K562 (cell line): ENCODE data around the gene MFSD6. TPM values are rescaled to one million over a fixed set of nuclear protein-coding genes. Genes with fewer than 3 reads are reported as not detected.

Experiments
- ARNT ChIP-seq, 2 experiments: fragments of 450-650 bp; IDR thresholded peaks; 2 replicates each; pipeline ENCODE4 v1.6.1; 2016; ENCODE audit warnings: mild to moderate bottlenecking in 1 of 2
- BCLAF1 ChIP-seq, 2 experiments: fragments of 450-650 bp in 1 of 2; IDR thresholded peaks; 2 replicates each; pipeline ENCODE4 v1.6.1; 2011 to 2017; ENCODE audit warnings: low read depth in 2 of 2, antibody characterized with exemption in 1 of 2, borderline replicate concordance in 1 of 2, low read length in 1 of 2, mild to moderate bottlenecking in 1 of 2, mixed read lengths in 1 of 2; ENCODE audit not compliant: control insufficient read depth in 1 of 2
- CBX5 ChIP-seq: IDR thresholded peaks from 2 replicates; pipeline ENCODE4 v1.6.1; 2014; ENCODE audit warnings: low read depth, borderline replicate concordance
- E2F5 ChIP-seq: sonication (generic); formaldehyde crosslinking; IDR thresholded peaks from 2 replicates; pipeline ENCODE4 v1.8.0; 2022; ENCODE audit warnings: mild to moderate bottlenecking, missing genetic modification reagents
- E2F8 ChIP-seq: fragments of 450-650 bp; IDR thresholded peaks from 2 replicates; pipeline ENCODE4 v1.7.1; 2018; ENCODE audit warnings: mild to moderate bottlenecking, low read depth; ENCODE audit not compliant: partially characterized antibody
- HMGXB4 ChIP-seq: sonication (generic); formaldehyde crosslinking; IDR thresholded peaks from 2 replicates; pipeline ENCODE4 v1.8.1; 2023; ENCODE audit warnings: mild to moderate bottlenecking, missing genetic modification reagents
- ILF3 ChIP-seq: fragments of 450-650 bp; IDR thresholded peaks from 2 replicates; pipeline ENCODE4 v1.6.1; 2018; ENCODE audit warnings: antibody characterized with exemption, mild to moderate bottlenecking, moderate library complexity, borderline replicate concordance
- PBX2 ChIP-seq, 2 experiments: IDR thresholded peaks in 1 of 2; conservative IDR thresholded peaks in 1 of 2; 2 replicates each; pipeline ENCODE4 v1.6.1; 2016; ENCODE audit warnings: low read depth in 2 of 2, mild to moderate bottlenecking in 1 of 2, missing compliant biosample characterization in 1 of 2, missing genetic modification characterization in 1 of 2, moderate library complexity in 1 of 2
- TFAP4 ChIP-seq: sonication (generic); formaldehyde crosslinking; IDR thresholded peaks from 2 replicates; pipeline ENCODE4 v1.8.0; 2022; ENCODE audit warnings: missing genetic modification reagents, mild to moderate bottlenecking, moderate library complexity, borderline replicate concordance
- ZNF583 ChIP-seq: fragments of 250-450 bp; sonication (Bioruptor Pico); IDR thresholded peaks from 2 replicates; pipeline ENCODE4 v1.4.0; 2020
- ZNF584 ChIP-seq: fragments of 200-800 bp; sonication (Bioruptor generic); IDR thresholded peaks from 2 replicates; pipeline ENCODE4 v1.6.1; 2016; ENCODE audit warnings: low read depth, mild to moderate bottlenecking, missing genetic modification characterization, missing compliant biosample characterization
- polyA plus RNA-seq, 8 experiments: library from polyadenylated mRNA; depleted of rRNA in 4 of 8; stranded (reverse) in 5 of 8; unstranded in 3 of 8; fragments of >200 nt; fragmentation: Nextera tagmentation in 2 of 8; fragmentation: Illumina TruSeq in 1 of 8; extraction: Ambion mirVana in 2 of 8; extraction: Trizol in 1 of 8; gene quantifications; 2 replicates each; pipeline versions ENCODE4 v1.2.1 to v1.2.3, GENCODE V29; 2011 to 2014; ENCODE audit warnings: inconsistent platforms in 1 of 8, missing spikeins in 1 of 8
- total RNA-seq, 7 experiments: library from RNA; depleted of rRNA in 6 of 7; stranded (reverse); fragments of >200 nt in 6 of 7; fragmentation: Illumina TruSeq in 2 of 7; extraction: Trizol in 2 of 7; gene quantifications; 2 replicates each; pipeline versions ENCODE4 v1.2.1 to v1.2.3, GENCODE V29; 2011 to 2021; ENCODE audit warnings: low replicate concordance in 1 of 7

Gene MFSD6
- total and polyA plus RNA-seq, 9 of the 15 experiments (the other 6 are each of a cell fraction or from before 2014, with no cell fraction given): 1.1 to 7.9 (median 4.4) TPM

GRCh38 chr2:190534310-190535120 lies 126.4 kb downstream of the MFSD6 start, which contains the start of gene NEMP2 (continued):
- TF ChIP-seq E2F5 (CRISPR knock-in tag) (no peak), HMGXB4 (CRISPR knock-in tag) (no peak), ILF3 (no peak), CBX5 (peak; percentile 48; the same call in 1 of the 2 replicates), ZNF584 (no peak), BCLAF1 (IDR thresholded peaks at IDR 0.05; ENCODE audit: borderline replicate concordance in 1 of 2, control insufficient read depth in 1 of 2, low read depth in 2 of 2, low read length in 1 of 2) (0 out of 4 replicates have a peak, but pooled peaks of 1 of the 2 experiments have one; percentile 48), TFAP4 (CRISPR knock-in tag) (peak; percentile 73; the same call in 1 of the 2 replicates), PBX2 (CRISPR knock-in tag; IDR thresholded peaks at IDR 0.05; ENCODE audit: low read depth) (no peak; the same call in 1 of the 2 replicates), PBX2 (tag; conservative IDR thresholded peaks at IDR 0.05; ENCODE audit: low read depth) (no peak), E2F8 (peak; percentile 95), ARNT (IDR thresholded peaks at IDR 0.05) (no peak), ZNF583 (no peak)
